ENCODE results near the gene LIMS2.

DNA sequence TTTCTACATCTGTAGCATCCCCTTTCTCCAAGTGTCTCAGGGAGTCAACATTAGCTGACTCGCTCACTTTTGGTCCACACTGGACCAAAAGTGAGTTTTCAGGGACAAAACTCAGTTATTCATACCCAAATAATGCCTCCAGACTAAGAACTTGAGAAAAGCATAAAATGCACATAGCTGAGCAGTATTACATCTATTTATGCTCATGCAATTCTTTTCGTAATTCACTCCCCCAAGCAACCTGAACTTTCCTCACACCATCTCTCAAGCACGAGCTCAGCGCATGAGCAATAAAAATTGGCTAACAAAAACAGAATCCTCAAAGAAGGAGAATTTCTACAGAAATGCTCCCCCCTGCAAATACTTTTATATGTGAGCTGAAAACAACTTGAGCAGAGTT, 42.9 kb upstream of the LIMS2 start:
- TF ChIP-seq SIN3A (IDR thresholded peaks at IDR 0.05; ENCODE audit: borderline replicate concordance, insufficient read depth, low read depth, low read length) (no peak), POLR2AphosphoS5 (IDR thresholded peaks at IDR 0.05; ENCODE audit: low read depth, low read length) (no peak)
- TF ChIP-seq, protein P1, sequence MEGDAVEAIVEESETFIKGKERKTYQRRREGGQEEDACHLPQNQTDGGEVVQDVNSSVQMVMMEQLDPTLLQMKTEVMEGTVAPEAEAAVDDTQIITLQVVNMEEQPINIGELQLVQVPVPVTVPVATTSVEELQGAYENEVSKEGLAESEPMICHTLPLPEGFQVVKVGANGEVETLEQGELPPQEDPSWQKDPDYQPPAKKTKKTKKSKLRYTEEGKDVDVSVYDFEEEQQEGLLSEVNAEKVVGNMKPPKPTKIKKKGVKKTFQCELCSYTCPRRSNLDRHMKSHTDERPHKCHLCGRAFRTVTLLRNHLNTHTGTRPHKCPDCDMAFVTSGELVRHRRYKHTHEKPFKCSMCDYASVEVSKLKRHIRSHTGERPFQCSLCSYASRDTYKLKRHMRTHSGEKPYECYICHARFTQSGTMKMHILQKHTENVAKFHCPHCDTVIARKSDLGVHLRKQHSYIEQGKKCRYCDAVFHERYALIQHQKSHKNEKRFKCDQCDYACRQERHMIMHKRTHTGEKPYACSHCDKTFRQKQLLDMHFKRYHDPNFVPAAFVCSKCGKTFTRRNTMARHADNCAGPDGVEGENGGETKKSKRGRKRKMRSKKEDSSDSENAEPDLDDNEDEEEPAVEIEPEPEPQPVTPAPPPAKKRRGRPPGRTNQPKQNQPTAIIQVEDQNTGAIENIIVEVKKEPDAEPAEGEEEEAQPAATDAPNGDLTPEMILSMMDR (IDR thresholded peaks at IDR 0.05) = no peak

All from Panc1 (cell line).